ENCODE measurements around the gene NEDD8.

DNA sequence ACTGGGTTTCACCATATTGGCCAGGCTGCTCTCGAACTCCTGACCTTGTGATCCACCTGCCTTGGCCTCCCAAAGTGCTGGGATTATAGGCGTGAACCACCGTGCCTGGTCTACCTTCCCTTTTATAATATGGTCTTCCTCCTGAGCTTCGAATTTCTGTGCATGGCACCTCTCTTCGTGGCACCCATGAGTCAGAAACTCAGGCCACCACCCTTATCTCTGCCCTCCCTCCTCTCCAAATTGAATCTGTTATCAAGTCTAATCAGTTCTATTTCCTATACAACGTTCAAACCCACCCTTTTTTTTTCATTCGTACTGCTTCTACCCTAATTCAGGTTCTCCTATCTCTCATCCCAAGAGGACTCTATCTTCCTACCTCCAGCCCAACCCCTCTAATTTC lies 15.3 kb upstream of the NEDD8 start:
- no peak for TF ChIP-seq CTCF (IDR thresholded peaks at IDR 0.05; ENCODE audit: low read length)
- TF ChIP-seq EZH2 (IDR thresholded peaks at IDR 0.05; ENCODE audit: borderline replicate concordance, low read length) = no peak
